Stimulated activated CD8-positive, alpha-beta memory T cell treated with anti-CD3 and anti-CD28 coated beads, Interleukin-2, amount 100 ng/mL, for 1 hour (primary cell): ENCODE measurements around the gene CADM2.
"Not testable (repeated sequence)": the region's sequence is repeated elsewhere in the genome, so short reads cannot be mapped to it uniquely, and the experiment has no call there.

Experiments
- DNase-seq, 2 donors: peaks; one replicate each; pipeline ENCODE4 v3.0.0-alpha.2; 2020; ENCODE audit warnings: low read depth in 2 of 2

CADM2 gene

GRCh38 chr3:85481411-85482212 lies 522.8 kb downstream of the CADM2 start:
- DNase-seq = no peak

- no peak for DNase-seq
Observed at GRCh38 chr3:85482213-85482490, 523.4 kb downstream of the CADM2 start.

GRCh38 chr3:85483986-85484385 lies 525.2 kb downstream of the CADM2 start:
- DNase-seq = no peak

- DNase-seq = no peak
Observed at GRCh38 chr3:85487375-85487774, 528.6 kb downstream of the CADM2 start.

- DNase-seq = no peak
Observed at GRCh38 chr3:85495602-85496001, 536.8 kb downstream of the CADM2 start.

- DNase-seq = no peak
Observed at GRCh38 chr3:85498177-85498576, 539.4 kb downstream of the CADM2 start.

GRCh38 chr3:85502148-85502875 lies 543.5 kb downstream of the CADM2 start:
- no peak for DNase-seq

GRCh38 chr3:85504129-85504784 lies 545.5 kb downstream of the CADM2 start:
- DNase-seq = not testable (repeated sequence)

- not testable (repeated sequence) for DNase-seq
Observed at GRCh38 chr3:85504785-85505511, 546.2 kb downstream of the CADM2 start.

- DNase-seq = not testable (repeated sequence)
Observed at GRCh38 chr3:85507052-85507451, 548.3 kb downstream of the CADM2 start.

- no peak for DNase-seq
Observed at GRCh38 chr3:85508659-85509058, 549.9 kb downstream of the CADM2 start.

GRCh38 chr3:85516146-85516545 lies 557.4 kb downstream of the CADM2 start:
- DNase-seq = no peak

GRCh38 chr3:85524104-85524503 lies 565.3 kb downstream of the CADM2 start:
- no peak for DNase-seq

- DNase-seq = no peak
Observed at GRCh38 chr3:85525264-85525663, 566.5 kb downstream of the CADM2 start.

GRCh38 chr3:85533586-85533985 lies 574.8 kb downstream of the CADM2 start:
- no peak for DNase-seq

- DNase-seq = no peak
Observed at GRCh38 chr3:85535517-85535916, 576.7 kb downstream of the CADM2 start.

GRCh38 chr3:85539232-85539631 lies 580.4 kb downstream of the CADM2 start:
- DNase-seq = no peak

GRCh38 chr3:85554153-85554552 lies 595.4 kb downstream of the CADM2 start:
- no peak for DNase-seq

GRCh38 chr3:85560088-85560785 lies 601.4 kb downstream of the CADM2 start:
- no peak for DNase-seq

GRCh38 chr3:85567071-85567676 lies 608.4 kb downstream of the CADM2 start:
- no peak for DNase-seq

GRCh38 chr3:85570819-85571218 lies 612.0 kb downstream of the CADM2 start:
- no peak for DNase-seq
